ENCODE results near the gene CASP8.

DNA sequence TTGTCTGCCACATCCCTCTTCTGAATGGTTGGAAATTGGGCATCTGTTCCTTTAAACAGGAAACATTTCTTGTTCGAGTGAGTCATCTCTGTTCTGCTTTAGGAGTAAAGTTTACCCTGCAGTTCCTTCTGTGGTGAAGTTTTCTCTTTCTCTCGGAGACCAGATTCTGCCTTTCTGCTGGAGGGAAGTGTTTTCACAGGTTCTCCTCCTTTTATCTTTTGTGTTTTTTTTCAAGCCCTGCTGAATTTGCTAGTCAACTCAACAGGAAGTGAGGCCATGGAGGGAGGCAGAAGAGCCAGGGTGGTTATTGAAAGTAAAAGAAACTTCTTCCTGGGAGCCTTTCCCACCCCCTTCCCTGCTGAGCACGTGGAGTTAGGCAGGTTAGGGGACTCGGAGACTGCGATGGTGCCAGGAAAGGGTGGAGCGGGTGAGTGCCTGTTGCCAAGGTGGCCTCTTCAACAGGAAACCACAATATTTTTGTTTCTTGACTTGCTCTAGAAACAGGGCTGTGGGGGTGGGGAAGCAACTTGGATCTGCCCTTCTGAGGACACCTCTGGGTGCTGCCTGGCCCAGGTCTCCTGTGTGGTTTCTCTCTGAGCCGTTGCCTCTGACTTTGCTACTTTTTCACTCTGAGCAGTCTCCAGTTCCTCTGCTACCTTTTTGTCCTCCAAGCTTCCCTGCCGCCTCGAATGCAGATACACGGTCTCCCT lies 2.2 kb upstream of the CASP8 start:
- no peak for TF ChIP-seq POLR2A (IDR thresholded peaks at IDR 0.05)
- TF ChIP-seq, protein P1, sequence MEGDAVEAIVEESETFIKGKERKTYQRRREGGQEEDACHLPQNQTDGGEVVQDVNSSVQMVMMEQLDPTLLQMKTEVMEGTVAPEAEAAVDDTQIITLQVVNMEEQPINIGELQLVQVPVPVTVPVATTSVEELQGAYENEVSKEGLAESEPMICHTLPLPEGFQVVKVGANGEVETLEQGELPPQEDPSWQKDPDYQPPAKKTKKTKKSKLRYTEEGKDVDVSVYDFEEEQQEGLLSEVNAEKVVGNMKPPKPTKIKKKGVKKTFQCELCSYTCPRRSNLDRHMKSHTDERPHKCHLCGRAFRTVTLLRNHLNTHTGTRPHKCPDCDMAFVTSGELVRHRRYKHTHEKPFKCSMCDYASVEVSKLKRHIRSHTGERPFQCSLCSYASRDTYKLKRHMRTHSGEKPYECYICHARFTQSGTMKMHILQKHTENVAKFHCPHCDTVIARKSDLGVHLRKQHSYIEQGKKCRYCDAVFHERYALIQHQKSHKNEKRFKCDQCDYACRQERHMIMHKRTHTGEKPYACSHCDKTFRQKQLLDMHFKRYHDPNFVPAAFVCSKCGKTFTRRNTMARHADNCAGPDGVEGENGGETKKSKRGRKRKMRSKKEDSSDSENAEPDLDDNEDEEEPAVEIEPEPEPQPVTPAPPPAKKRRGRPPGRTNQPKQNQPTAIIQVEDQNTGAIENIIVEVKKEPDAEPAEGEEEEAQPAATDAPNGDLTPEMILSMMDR (IDR thresholded peaks at IDR 0.05), result no peak
